AG04450 (cell line): ENCODE data around the gene SLU7. TPM values are rescaled to one million over a fixed set of nuclear protein-coding genes. Genes with fewer than 3 reads are reported as not detected.
A peak's percentile ranks its signal among the peaks of the same experiment; 100 is the strongest.

Source experiments
- CTCF ChIA-PET: fragments of 300-600, 350-600 bp; formaldehyde crosslinking; extraction: SDS; loops from one replicate; lab custom pipeline; 2022; ENCODE audit warnings: antibody characterized with exemption, inconsistent platforms; lab: Charles Lee
- POLR2A ChIA-PET: fragments of 350-600 bp; formaldehyde crosslinking; extraction: SDS; loops from one replicate; lab custom pipeline; 2021; ENCODE audit warnings: antibody characterized with exemption, inconsistent platforms; lab: Yijun Ruan, JAX
- DNase-seq: peaks from one replicate; pipeline ENCODE4 v3.0.0-alpha.2; 2011; ENCODE audit warnings: low read depth, low spot score
- H3K27ac ChIP-seq: one replicate; pipeline ENCODE4 v1.5.1; 2012; ENCODE audit warnings: low read depth, low read length, control low read depth
- H3K27me3 ChIP-seq: one replicate; pipeline ENCODE4 v1.6.0; 2012; ENCODE audit warnings: low read length; ENCODE audit not compliant: control insufficient read depth, insufficient read depth
- H3K4me3 ChIP-seq: 2 replicates; pipeline ENCODE4 v1.5.1; 2011; ENCODE audit warnings: mild to moderate bottlenecking, low read depth, low read length, control low read depth
- H3K9me3 ChIP-seq: 2 replicates; pipeline ENCODE4 v1.5.1; 2012; ENCODE audit warnings: low read length; ENCODE audit not compliant: control insufficient read depth, insufficient read depth
- polyA plus RNA-seq: library from polyadenylated mRNA; depleted of rRNA; stranded (reverse); fragments of >200 nt; gene quantifications from 2 replicates; pipeline ENCODE4 v1.2.3, GENCODE V29; 2011
- TF ChIP-seq, protein P1 (sequence below): IDR thresholded peaks from 2 replicates; pipeline ENCODE4 v1.5.1; 2011; ENCODE audit warnings: low read depth, low read length, control low read depth, inconsistent platforms

SLU7 gene
- polyA plus RNA-seq, 1 experiment, result 59.5 TPM

- Histone ChIP-seq H3K4me3 (no peak overlapping the region), H3K9me3 (peaks cover 2% of the 10 kb centered on the region; the same call in 1 of the 2 replicates), H3K27ac (no peak overlapping the region), H3K27me3 (peaks cover 15% of the 10 kb centered on the region)
- POLR2A ChIA-PET, result no interaction called here
- TF ChIP-seq, protein P1, sequence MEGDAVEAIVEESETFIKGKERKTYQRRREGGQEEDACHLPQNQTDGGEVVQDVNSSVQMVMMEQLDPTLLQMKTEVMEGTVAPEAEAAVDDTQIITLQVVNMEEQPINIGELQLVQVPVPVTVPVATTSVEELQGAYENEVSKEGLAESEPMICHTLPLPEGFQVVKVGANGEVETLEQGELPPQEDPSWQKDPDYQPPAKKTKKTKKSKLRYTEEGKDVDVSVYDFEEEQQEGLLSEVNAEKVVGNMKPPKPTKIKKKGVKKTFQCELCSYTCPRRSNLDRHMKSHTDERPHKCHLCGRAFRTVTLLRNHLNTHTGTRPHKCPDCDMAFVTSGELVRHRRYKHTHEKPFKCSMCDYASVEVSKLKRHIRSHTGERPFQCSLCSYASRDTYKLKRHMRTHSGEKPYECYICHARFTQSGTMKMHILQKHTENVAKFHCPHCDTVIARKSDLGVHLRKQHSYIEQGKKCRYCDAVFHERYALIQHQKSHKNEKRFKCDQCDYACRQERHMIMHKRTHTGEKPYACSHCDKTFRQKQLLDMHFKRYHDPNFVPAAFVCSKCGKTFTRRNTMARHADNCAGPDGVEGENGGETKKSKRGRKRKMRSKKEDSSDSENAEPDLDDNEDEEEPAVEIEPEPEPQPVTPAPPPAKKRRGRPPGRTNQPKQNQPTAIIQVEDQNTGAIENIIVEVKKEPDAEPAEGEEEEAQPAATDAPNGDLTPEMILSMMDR, result no peak
- CTCF ChIA-PET, result interaction anchor here (1.2 to 2.8 kb wide), 3 partner anchors 9 to 173 kb away, joined by 3 to 11 read pairs (median 4); no protein-coding TSS in a partner anchor
- no peak for DNase-seq
Observed at GRCh38 chr5:160371294-160371693, 47.6 kb downstream of the SLU7 start.

DNA sequence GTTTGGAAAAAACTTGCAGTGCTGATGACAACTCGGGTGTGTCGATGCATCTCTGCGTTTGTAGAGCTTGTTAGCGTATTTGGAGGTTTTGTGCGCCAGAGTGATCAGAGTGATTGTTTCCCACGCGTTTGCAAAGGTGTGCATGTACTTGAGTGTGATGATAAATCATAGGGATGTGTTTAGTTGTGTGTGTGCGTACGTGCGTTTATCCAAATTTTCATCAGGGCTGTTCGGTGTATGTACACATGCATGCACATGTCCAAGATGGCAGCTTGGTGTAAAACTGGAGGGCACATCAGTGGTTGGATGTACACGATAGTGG, 48.2 kb downstream of the SLU7 start:
- DNase-seq, result no peak
- Histone ChIP-seq H3K27ac (no peak overlapping the region), H3K4me3 (peak overlapping the region; percentile 65), H3K9me3 (peaks cover 2% of the 10 kb centered on the region; the same call in 1 of the 2 replicates), H3K27me3 (peaks cover 15% of the 10 kb centered on the region)
- ChIA-PET POLR2A (interaction anchor here (0.8 to 1.0 kb wide), 2 partner anchors 8 to 30 kb away, joined by 3 read pairs; no protein-coding TSS in a partner anchor), CTCF (interaction anchor here (0.6 to 2.8 kb wide), 7 partner anchors 9 to 349 kb away, joined by 3 to 12 read pairs (median 4); no protein-coding TSS in a partner anchor)
- TF ChIP-seq, protein P1, result no peak

DNA sequence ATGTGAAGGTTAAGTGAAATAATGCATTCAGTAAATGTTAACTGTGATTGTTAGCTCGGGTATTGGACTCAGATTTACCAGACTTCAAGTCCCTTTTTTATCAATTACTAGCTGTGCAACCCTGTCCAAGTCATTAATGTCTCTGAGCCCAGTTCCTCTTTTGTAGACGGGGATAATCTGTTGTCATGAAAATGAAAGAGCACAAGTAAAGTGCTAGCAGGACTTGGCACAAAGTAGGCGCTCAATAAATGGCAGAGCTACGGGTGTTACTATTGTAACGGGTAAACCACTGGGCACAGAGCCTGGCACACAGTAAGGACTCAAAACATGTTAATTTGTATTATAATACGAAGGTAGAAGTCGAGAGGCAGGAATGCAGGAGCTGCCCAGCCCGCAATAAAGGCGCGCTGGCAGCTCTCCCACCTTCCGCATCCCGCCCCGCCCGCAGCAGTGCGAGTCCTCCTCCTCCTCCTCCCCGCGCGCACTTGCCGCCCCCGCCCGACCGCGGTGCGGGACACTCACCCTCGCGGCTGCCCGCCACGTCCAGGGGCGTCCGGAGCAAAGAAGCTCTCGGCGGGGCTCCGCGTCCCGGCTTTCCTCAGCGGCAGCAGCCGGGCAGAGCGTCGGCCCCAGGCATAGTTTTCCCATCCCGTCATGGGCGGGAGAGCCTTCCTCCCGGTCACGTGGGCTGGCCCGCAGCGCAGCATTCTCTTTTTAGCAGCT, 48.7 kb downstream of the SLU7 start, which contains the start of gene C1QTNF2:
Gene C1QTNF2 (minus strand): TSS at position 637 of the 723 bp plus-strand sequence. CDS start 15,615 bp downstream, outside the sequence.
- ChIA-PET POLR2A (interaction anchor here (0.6 to 1.0 kb wide), 4 partner anchors 9 to 175 kb away, joined by 3 to 7 read pairs (median 4); no protein-coding TSS in a partner anchor), CTCF (interaction anchor here (0.6 to 2.8 kb wide), 10 partner anchors 10 to 349 kb away, joined by 3 to 12 read pairs (median 3); no protein-coding TSS in a partner anchor)
- H3K27me3 ChIP-seq, result peaks cover 14% of the 10 kb centered on the region
- TF ChIP-seq, protein P1, result no peak
- H3K9me3 ChIP-seq, result peaks cover 2% of the 10 kb centered on the region; the same call in 1 of the 2 replicates
- peak within 1 kb of the TSS; percentile 2 for H3K27ac ChIP-seq
- peak; percentile 48 for DNase-seq
- H3K4me3 ChIP-seq, result peak within 1 kb of the TSS; percentile 65

- ChIA-PET CTCF (interaction anchor here (2.0 to 2.4 kb wide), 2 partner anchors 23 to 346 kb away, joined by 6 to 9 read pairs; no protein-coding TSS in a partner anchor), POLR2A (no interaction called here)
Observed at GRCh38 chr5:160367885-160368284, 51.0 kb downstream of the SLU7 start.

More at GRCh38 chr5:160367885-160368284, 51.0 kb downstream of the SLU7 start:
- peaks cover 2% of the 10 kb centered on the region; the same call in 1 of the 2 replicates for H3K9me3 ChIP-seq
- TF ChIP-seq, protein P1, result no peak
- H3K4me3 ChIP-seq, result no peak overlapping the region
- H3K27me3 ChIP-seq, result no peaks in the 10 kb centered on the region
- DNase-seq, result no peak
- no peak overlapping the region for H3K27ac ChIP-seq
